M059J (cell line): ENCODE data around the gene NAT10. TPM values are rescaled to one million over a fixed set of nuclear protein-coding genes. Genes with fewer than 3 reads are reported as not detected.

Experiments used
- DNase-seq: peaks from one replicate; pipeline ENCODE4 v3.0.0-alpha.2; 2012; ENCODE audit warnings: low read depth
- total RNA-seq: library from RNA; depleted of rRNA; stranded (reverse); fragments of >200 nt; shearing (Covaris generic); gene quantifications from 2 replicates; pipeline ENCODE4 v1.2.3, GENCODE V29; 2014

Gene NAT10
- total RNA-seq, 1 experiment from 2014 or later, result 40.3 TPM

GRCh38 chr11:34105957-34106504 lies 602 bp downstream of the NAT10 start:
- DNase-seq, result no peak

- DNase-seq, result no peak
Observed at GRCh38 chr11:34111722-34112270, 6.4 kb downstream of the NAT10 start.

- DNase-seq, result no peak
Observed at GRCh38 chr11:34114014-34114413, 8.6 kb downstream of the NAT10 start.

GRCh38 chr11:34114471-34114870 lies 9.0 kb downstream of the NAT10 start:
- no peak for DNase-seq

- DNase-seq, result no peak
Observed at GRCh38 chr11:34120651-34121050, 15.2 kb downstream of the NAT10 start.

- no peak for DNase-seq
Observed at GRCh38 chr11:34124885-34125668, 19.6 kb downstream of the NAT10 start.

GRCh38 chr11:34126959-34127848 lies 21.8 kb downstream of the NAT10 start:
- DNase-seq, result no peak

GRCh38 chr11:34128824-34129223 lies 23.4 kb downstream of the NAT10 start:
- DNase-seq, result no peak

- DNase-seq, result no peak
Observed at GRCh38 chr11:34132261-34132965, 27.0 kb downstream of the NAT10 start.

GRCh38 chr11:34134765-34135164 lies 29.3 kb downstream of the NAT10 start:
- DNase-seq, result no peak

GRCh38 chr11:34135439-34135838 lies 30.0 kb downstream of the NAT10 start:
- no peak for DNase-seq

- DNase-seq, result no peak
Observed at GRCh38 chr11:34136420-34136819, 31.0 kb downstream of the NAT10 start.

- no peak for DNase-seq
Observed at GRCh38 chr11:34139346-34139745, 33.9 kb downstream of the NAT10 start.

GRCh38 chr11:34140149-34140548 lies 34.7 kb downstream of the NAT10 start:
- no peak for DNase-seq

GRCh38 chr11:34143048-34143447 lies 37.6 kb downstream of the NAT10 start:
- no peak for DNase-seq

GRCh38 chr11:34145073-34145472 lies 39.6 kb downstream of the NAT10 start:
- DNase-seq, result no peak

- no peak for DNase-seq
Observed at GRCh38 chr11:34145847-34146381, 40.5 kb downstream of the NAT10 start.

- DNase-seq, result no peak
Observed at GRCh38 chr11:34146411-34146810, 41.0 kb downstream of the NAT10 start.

GRCh38 chr11:34146866-34147265 lies 41.4 kb downstream of the NAT10 start:
- no peak for DNase-seq

- DNase-seq, result no peak
Observed at GRCh38 chr11:34147581-34147980, 42.2 kb downstream of the NAT10 start.

- DNase-seq, result no peak
Observed at GRCh38 chr11:34148504-34149165, 43.2 kb downstream of the NAT10 start.
